K562 (cell line): ENCODE data around the gene GMPR2. TPM values are rescaled to one million over a fixed set of nuclear protein-coding genes. Genes with fewer than 3 reads are reported as not detected.

Experiments used
- ATAC-seq: fragments of 200-7000 bp; cut with Tn5 transposase; 3 replicates; pipeline ENCODE4 v1.9.1; 2020; ENCODE audit warnings: moderate library complexity
- BruUV-seq: library from RNA; stranded (reverse); fragments of 400-500 nt; replicated peaks from 2 replicates; lab custom pipeline; 2021; lab: Mats Ljungman, UMichigan
- CTCF ChIA-PET: fragments of 300-600 bp; formaldehyde crosslinking; extraction: SDS; loops from one replicate; lab custom pipeline; 2021; ENCODE audit warnings: low intra/inter-chr PET ratio; lab: Yijun Ruan, JAX
- POLR2A ChIA-PET: fragments of 300-600, 350-650 bp; sonication (Branson Sonifier 250); formaldehyde crosslinking; extraction: SDS; loops from one replicate; lab custom pipeline; 2021; ENCODE audit warnings: antibody characterized with exemption, inconsistent platforms; lab: Yijun Ruan, JAX
- DNase-seq, 4 experiments: peaks; one replicate each; pipeline versions ENCODE4 v3.0.0 to v3.0.0-alpha.2; 2011 to 2018; ENCODE audit warnings: low spot score in 3 of 4, mixed read lengths in 3 of 4; ENCODE audit errors: extremely low read depth in 1 of 4
- FAIRE-seq: peaks from 2 replicates; lab custom pipeline; 2011; peaks lifted over from hg19 to GRCh38; lab: Jason Lieb, UNC
- H2AFZ ChIP-seq: 2 replicates; pipeline ENCODE4 v1.6.0; 2011; ENCODE audit warnings: low read depth, low read length, control low read depth, inconsistent platforms
- H3K27ac ChIP-seq: fragments of 200-600 bp; 3 replicates; pipeline ENCODE4 v1.8.0; 2011; ENCODE audit warnings: low read depth, mild to moderate bottlenecking, control low read depth, inconsistent platforms, low read length, moderate library complexity, mixed read lengths; ENCODE audit errors: extremely low read depth
- H3K27me3 ChIP-seq, 2 experiments: fragments of 300-600 bp in 1 of 2; 2 replicates in 1 of 2; 3 replicates in 1 of 2; pipeline versions ENCODE4 v1.6.0 to v1.8.0; 2011; ENCODE audit warnings: inconsistent platforms in 2 of 2, low read length in 2 of 2, mild to moderate bottlenecking in 1 of 2, mixed read lengths in 1 of 2, moderate library complexity in 1 of 2; ENCODE audit not compliant: control insufficient read depth in 2 of 2, insufficient read depth in 2 of 2
- H3K36me3 ChIP-seq: fragments of 300-600 bp; 3 replicates; pipeline ENCODE4 v1.8.0; 2011; ENCODE audit warnings: mild to moderate bottlenecking, low read length, inconsistent platforms; ENCODE audit not compliant: control insufficient read depth, insufficient read depth
- H3K4me1 ChIP-seq, 2 experiments: fragments of 200-600 bp in 1 of 2; replicated peaks in 1 of 2; 2 replicates in 1 of 2; 3 replicates in 1 of 2; pipeline versions ENCODE4 v1.5.1 to v1.8.0; 2011; ENCODE audit warnings: inconsistent platforms in 2 of 2, low read length in 2 of 2, mild to moderate bottlenecking in 1 of 2, mixed read lengths in 1 of 2, moderate library complexity in 1 of 2; ENCODE audit not compliant: control insufficient read depth in 2 of 2, insufficient read depth in 2 of 2
- H3K4me2 ChIP-seq: 2 replicates; pipeline ENCODE4 v1.6.1; 2011; ENCODE audit warnings: low read length, control low read depth, inconsistent platforms, mixed read lengths; ENCODE audit not compliant: insufficient read depth
- H3K4me3 ChIP-seq: fragments of 200-600 bp; sonication (generic), shearing (Covaris generic); 2 replicates; pipeline ENCODE4 v1.5.1; 2016; ENCODE audit warnings: control low read depth, inconsistent platforms
- H3K79me2 ChIP-seq: fragments of 200-600 bp; 3 replicates; pipeline ENCODE4 v1.8.0; 2011; ENCODE audit warnings: low read length, inconsistent platforms; ENCODE audit not compliant: control insufficient read depth, insufficient read depth
- H3K9ac ChIP-seq, 2 experiments: 2 replicates each; pipeline versions ENCODE4 v1.6.0 to v1.6.1; 2011; ENCODE audit warnings: low read depth in 2 of 2, low read length in 2 of 2, control low read depth in 1 of 2, inconsistent platforms in 1 of 2, mild to moderate bottlenecking in 1 of 2, mixed read lengths in 1 of 2; ENCODE audit not compliant: insufficient read depth in 1 of 2
- H3K9me1 ChIP-seq: one replicate; pipeline ENCODE4 v1.6.0; 2011; ENCODE audit warnings: inconsistent platforms, mild to moderate bottlenecking, low read length, moderate library complexity; ENCODE audit not compliant: control insufficient read depth, insufficient read depth
- H3K9me3 ChIP-seq: replicated peaks from 2 replicates; pipeline ENCODE4 v1.5.1; 2011; ENCODE audit warnings: low read depth, low read length, inconsistent platforms; ENCODE audit not compliant: control insufficient read depth, insufficient read depth
- H4K20me1 ChIP-seq: replicated peaks from 2 replicates; pipeline ENCODE4 v1.6.1; 2011; ENCODE audit warnings: low read length, inconsistent platforms, mixed read lengths; ENCODE audit not compliant: control insufficient read depth, insufficient read depth
- BRD4 ChIP-seq: fragments of 200-600 bp; sonication (generic); IDR thresholded peaks from 2 replicates; pipeline ENCODE4 v1.6.1; 2017; ENCODE audit warnings: inconsistent platforms
- CBFA2T3 ChIP-seq: fragments of 450-650 bp; IDR thresholded peaks from 2 replicates; pipeline ENCODE4 v1.6.1; 2017
- CEBPG ChIP-seq, 3 experiments: fragments of 200-800 bp in 1 of 3; sonication (Bioruptor generic) in 1 of 3; sonication (generic) in 1 of 3; formaldehyde crosslinking in 1 of 3; IDR thresholded peaks in 2 of 3; conservative IDR thresholded peaks in 1 of 3; 2 replicates each; pipeline versions ENCODE4 v1.6.1 to v1.8.0; 2016 to 2022; ENCODE audit warnings: missing compliant biosample characterization in 2 of 3, missing genetic modification characterization in 2 of 3, mild to moderate bottlenecking in 1 of 3, missing genetic modification reagents in 1 of 3
- KLF16 ChIP-seq: IDR thresholded peaks from 2 replicates; pipeline ENCODE4 v1.6.1; 2016; ENCODE audit warnings: antibody characterized with exemption
- L3MBTL2 ChIP-seq: fragments of 450-650 bp; IDR thresholded peaks from 2 replicates; pipeline ENCODE4 v1.6.1; 2016; ENCODE audit warnings: mild to moderate bottlenecking, moderate library complexity
- LARP7 ChIP-seq: fragments of 450-650 bp; IDR thresholded peaks from 2 replicates; pipeline ENCODE4 v1.6.1; 2016
- LEF1 ChIP-seq: fragments of 450-650 bp; IDR thresholded peaks from 2 replicates; pipeline ENCODE4 v1.6.1; 2016; ENCODE audit warnings: mild to moderate bottlenecking
- MAX ChIP-seq: sonication (generic); formaldehyde crosslinking; IDR thresholded peaks from 2 replicates; pipeline ENCODE4 v1.9.0; 2022; ENCODE audit warnings: mild to moderate bottlenecking, missing genetic modification reagents
- MBD2 ChIP-seq: sonication (generic); IDR thresholded peaks from 2 replicates; pipeline ENCODE4 v1.6.1; 2016; ENCODE audit warnings: low read depth, borderline replicate concordance
- RB1 ChIP-seq: fragments of 450-650 bp; IDR thresholded peaks from 2 replicates; pipeline ENCODE4 v1.6.1; 2017; ENCODE audit warnings: low read depth, mild to moderate bottlenecking
- SPI1 ChIP-seq: IDR thresholded peaks from 2 replicates; pipeline ENCODE4 v1.6.1; 2011; ENCODE audit warnings: low read depth, low read length, control low read depth, borderline replicate concordance
- STAT6 ChIP-seq: sonication (generic); formaldehyde crosslinking; IDR thresholded peaks from 2 replicates; pipeline ENCODE4 v1.8.1; 2023; ENCODE audit warnings: mild to moderate bottlenecking, missing genetic modification reagents
- TGIF2 ChIP-seq: sonication (generic); formaldehyde crosslinking; IDR thresholded peaks from 2 replicates; pipeline ENCODE4 v1.8.1; 2022; ENCODE audit warnings: mild to moderate bottlenecking, missing genetic modification reagents, moderate library complexity
- VEZF1 ChIP-seq: fragments of 200-800 bp; sonication (Bioruptor generic); IDR thresholded peaks from 2 replicates; pipeline ENCODE4 v1.6.1; 2017; ENCODE audit warnings: missing genetic modification characterization, missing compliant biosample characterization
- ZFP1 ChIP-seq: fragments of 450-650 bp; formaldehyde crosslinking; IDR thresholded peaks from 2 replicates; pipeline ENCODE4 v1.4.0; 2020; ENCODE audit warnings: mild to moderate bottlenecking, mixed read lengths
- ZKSCAN1 ChIP-seq: fragments of 150-350 bp; IDR thresholded peaks from 2 replicates; pipeline ENCODE4 v1.6.1; 2016; ENCODE audit warnings: low read depth, low read length
- ZKSCAN8 ChIP-seq: fragments of 200-800 bp; sonication (Bioruptor generic); IDR thresholded peaks from 2 replicates; pipeline ENCODE4 v1.6.1; 2016; ENCODE audit warnings: missing genetic modification characterization, missing compliant biosample characterization
- ZNF140 ChIP-seq: fragments of 250-450 bp; sonication (Bioruptor Pico); IDR thresholded peaks from 2 replicates; pipeline ENCODE4 v1.8.0; 2021; ENCODE audit warnings: moderate library complexity, mild to moderate bottlenecking, inconsistent platforms
- ZNF175 ChIP-seq: fragments of 200-800 bp; sonication (Bioruptor generic); IDR thresholded peaks from 2 replicates; pipeline ENCODE4 v1.6.1; 2016; ENCODE audit warnings: low read depth, mild to moderate bottlenecking, missing genetic modification characterization, missing compliant biosample characterization
- ZNF436 ChIP-seq: fragments of 250-450, 450-650 bp; sonication (Bioruptor Pico); formaldehyde crosslinking; IDR thresholded peaks from 2 replicates; pipeline ENCODE4 v1.7.0; 2020; ENCODE audit warnings: mild to moderate bottlenecking
- ZSCAN29 ChIP-seq: fragments of 450-650 bp; IDR thresholded peaks from 2 replicates; pipeline ENCODE4 v1.6.1; 2017
- WGBS: fragments of 100-300 bp; shearing (Covaris generic); methylation state at CpG from one replicate; pipeline ENCODE4 v1.1.6; 2016; ENCODE audit warnings: low coverage, mixed read lengths; ENCODE audit not compliant: insufficient coverage; ENCODE audit errors: missing lambda C conversion rate; 5-methylcytosine and 5-hydroxymethylcytosine counted together
- in situ Hi-C: fragments of 300-500 bp; cut with MboI; formaldehyde crosslinking; loops from 4 replicates; pipeline ENCODE4 v1.15.0; 2018; ENCODE audit warnings: inconsistent platforms, mixed read lengths
- intact Hi-C: fragments of 100-400 bp; cut with micrococcal nuclease; formaldehyde crosslinking; loops from 2 replicates; pipeline ENCODE4 v1.14.2; 2022
- polyA plus RNA-seq, 8 experiments: library from polyadenylated mRNA; depleted of rRNA in 4 of 8; stranded (reverse) in 5 of 8; unstranded in 3 of 8; fragments of >200 nt; fragmentation: Nextera tagmentation in 2 of 8; fragmentation: Illumina TruSeq in 1 of 8; extraction: Ambion mirVana in 2 of 8; extraction: Trizol in 1 of 8; gene quantifications; 2 replicates each; pipeline versions ENCODE4 v1.2.1 to v1.2.3, GENCODE V29; 2011 to 2014; ENCODE audit warnings: inconsistent platforms in 1 of 8, missing spikeins in 1 of 8
- total RNA-seq, 7 experiments: library from RNA; depleted of rRNA in 6 of 7; stranded (reverse); fragments of >200 nt in 6 of 7; fragmentation: Illumina TruSeq in 2 of 7; extraction: Trizol in 2 of 7; gene quantifications; 2 replicates each; pipeline versions ENCODE4 v1.2.1 to v1.2.3, GENCODE V29; 2011 to 2021; ENCODE audit warnings: low replicate concordance in 1 of 7

GMPR2 gene
- total and polyA plus RNA-seq, 9 of the 15 experiments (the other 6 are each of a cell fraction or from before 2014, with no cell fraction given), result 26.4 to 67.4 (median 36.3) TPM

GRCh38 chr14:24277606-24278321, 45.0 kb downstream of the GMPR2 start:
- Histone ChIP-seq H3K4me1 (peaks cover 16 to 19% of the 10 kb centered on the region in 2 experiments; a peak in 4 of 5 replicates), H3K36me3 (no peaks in the 10 kb centered on the region; the same call in 2 of the 3 replicates), H3K79me2 (no peaks in the 10 kb centered on the region), H3K9me1 (peaks cover 2% of the 10 kb centered on the region), H3K9me3 (no peaks in the 10 kb centered on the region), H2AFZ (no peak overlapping the region), H3K4me3 (no peak overlapping the region), H3K27ac (no peak overlapping the region), H3K4me2 (no peak overlapping the region), H3K27me3 (no peaks in the 10 kb centered on the region), H4K20me1 (no peaks in the 10 kb centered on the region), H3K9ac (0 out of 4 replicates have a peak overlapping the region, but pooled peaks of 1 of the 2 experiments have one; percentile 36)
- FAIRE-seq (no peak), ATAC-seq (no peak), DNase-seq (no peak)
- in situ Hi-C loops (no loop called here), intact Hi-C loops (no loop called here)
- no TSS peak for BruUV-seq
- WGBS, result 44% methylated on average over 10 of the region's 11 CpGs
- ChIA-PET POLR2A (no interaction called here), CTCF (no interaction called here)
- TF ChIP-seq ZNF436 (CRISPR knock-in tag) (no peak), MBD2 (no peak), SPI1 (0 out of 2 replicates have a peak, but pooled peaks have one; percentile 17), ZKSCAN1 (no peak), ZNF140 (CRISPR knock-in tag) (no peak), VEZF1 (no peak), ZKSCAN8 (CRISPR knock-in tag) (no peak), LEF1 (no peak), L3MBTL2 (0 out of 2 replicates have a peak, but pooled peaks have one; percentile 32), ZNF175 (CRISPR knock-in tag) (no peak), MAX (CRISPR knock-in tag) (peak; percentile 32; the same call in 1 of the 2 replicates), RB1 (no peak), CEBPG (CRISPR knock-in tag; IDR thresholded peaks at IDR 0.05) (no peak), CEBPG (tag; conservative IDR thresholded peaks at IDR 0.05 in 1 of 2, IDR thresholded peaks at IDR 0.05 in 1 of 2) (no peak), CBFA2T3 (0 out of 2 replicates have a peak, but pooled peaks have one; percentile 26), TGIF2 (CRISPR knock-in tag) (no peak), KLF16 (no peak), ZSCAN29 (no peak), LARP7 (no peak), ZFP1 (no peak), STAT6 (CRISPR knock-in tag) (no peak), BRD4 (no peak)
